ENCODE measurements around the gene KCTD7.
"Not testable (repeated sequence)": the region's sequence is repeated elsewhere in the genome, so short reads cannot be mapped to it uniquely, and the experiment has no call there.

KCTD7 gene

GRCh38 chr7:66617295-66617694, 11.4 kb upstream of the KCTD7 start:
- DNase-seq (ENCODE audit: low read depth): no peak

GRCh38 chr7:66619341-66619948, 9.2 kb upstream of the KCTD7 start:
- not testable (repeated sequence) for DNase-seq (ENCODE audit: low read depth)

GRCh38 chr7:66626331-66626934, 2.2 kb upstream of the KCTD7 start:
- no peak for DNase-seq (ENCODE audit: low read depth)

- no peak for DNase-seq (ENCODE audit: low read depth)
Measured at GRCh38 chr7:66627151-66627681, 1.5 kb upstream of the KCTD7 start.

GRCh38 chr7:66627881-66628360, 760 bp upstream of the KCTD7 start:
- DNase-seq (ENCODE audit: low read depth): no peak

- no peak for DNase-seq (ENCODE audit: low read depth)
Measured at GRCh38 chr7:66629222-66630062, 761 bp downstream of the KCTD7 start.

GRCh38 chr7:66630531-66630930, 1.9 kb downstream of the KCTD7 start:
- DNase-seq (ENCODE audit: low read depth): no peak

GRCh38 chr7:66631471-66631870, 2.8 kb downstream of the KCTD7 start:
- no peak for DNase-seq (ENCODE audit: low read depth)

- no peak for DNase-seq (ENCODE audit: low read depth)
Measured at GRCh38 chr7:66634816-66635215, 6.1 kb downstream of the KCTD7 start.

- not testable (repeated sequence) for DNase-seq (ENCODE audit: low read depth)
Measured at GRCh38 chr7:66635322-66635981, 6.8 kb downstream of the KCTD7 start.

- not testable (repeated sequence) for DNase-seq (ENCODE audit: low read depth)
Measured at GRCh38 chr7:66635982-66636546, 7.4 kb downstream of the KCTD7 start.

- DNase-seq (ENCODE audit: low read depth): no peak
Measured at GRCh38 chr7:66638309-66639099, 9.8 kb downstream of the KCTD7 start.

GRCh38 chr7:66639773-66640172, 11.1 kb downstream of the KCTD7 start:
- no peak for DNase-seq (ENCODE audit: low read depth)

GRCh38 chr7:66640802-66641525, 12.3 kb downstream of the KCTD7 start:
- no peak for DNase-seq (ENCODE audit: low read depth)

GRCh38 chr7:66641526-66641871, 12.8 kb downstream of the KCTD7 start:
- DNase-seq (ENCODE audit: low read depth): no peak

GRCh38 chr7:66642186-66642585, 13.5 kb downstream of the KCTD7 start:
- DNase-seq (ENCODE audit: low read depth): no peak

- DNase-seq (ENCODE audit: low read depth): no peak
Measured at GRCh38 chr7:66642932-66643331, 14.3 kb downstream of the KCTD7 start.

GRCh38 chr7:66643395-66643794, 14.7 kb downstream of the KCTD7 start:
- no peak for DNase-seq (ENCODE audit: low read depth)

- not testable (repeated sequence) for DNase-seq (ENCODE audit: low read depth)
Measured at GRCh38 chr7:66651026-66651425, 22.3 kb downstream of the KCTD7 start.

GRCh38 chr7:66653719-66654274, 25.1 kb downstream of the KCTD7 start:
- not testable (repeated sequence) for DNase-seq (ENCODE audit: low read depth)

Data from activated T-cell treated with anti-CD3 and anti-CD28 coated beads for 24 hours (primary cell).